DOHH2 (cell line): Measurements from ENCODE around the gene PXMP2.

Experiments used
- CTCF ChIP-seq: fragments of 200-600 bp; sonication (generic); IDR thresholded peaks from one replicate; pipeline ENCODE4 v1.5.1; 2014; ENCODE audit warnings: antibody characterized with exemption, mild to moderate bottlenecking, low read depth, low read length; ENCODE audit not compliant: poor library complexity, severe bottlenecking
- EZH2phosphoT487 ChIP-seq: fragments of 200-600 bp; sonication (generic); IDR thresholded peaks from 2 replicates; pipeline ENCODE4 v1.6.1; 2017; ENCODE audit warnings: borderline replicate concordance, mild to moderate bottlenecking, antibody characterized with exemption, low read length, moderate library complexity, mixed read lengths

GRCh38 chr12:132720606-132721345 is 33.4 kb downstream of the PXMP2 start:
- no peak for TF ChIP-seq CTCF
- no peak for TF ChIP-seq EZH2phosphoT487
